Nephron (organoid): Measurements from ENCODE around the gene ABCC4.

ENCODE experiments used
- H3K27ac Mint-ChIP-seq, 3 experiments: 2 replicates each; pipeline ENCODE4 v1.8.0; 2020; ENCODE audit warnings: mixed read lengths in 3 of 3, mild to moderate bottlenecking in 2 of 3, moderate library complexity in 1 of 3
- H3K27me3 Mint-ChIP-seq: 2 replicates; pipeline ENCODE4 v1.8.0; 2021; ENCODE audit warnings: low read depth, mild to moderate bottlenecking, moderate library complexity, mixed read lengths
- H3K36me3 Mint-ChIP-seq: 2 replicates; pipeline ENCODE4 v1.8.0; 2020; ENCODE audit warnings: low read depth, mixed read lengths
- H3K4me1 Mint-ChIP-seq: 2 replicates; pipeline ENCODE4 v1.8.0; 2020; ENCODE audit warnings: mixed read lengths
- H3K4me3 Mint-ChIP-seq, 3 experiments: 2 replicates each; pipeline ENCODE4 v1.8.0; 2020; ENCODE audit warnings: mild to moderate bottlenecking in 3 of 3, mixed read lengths in 3 of 3, moderate library complexity in 2 of 3
- H3K9me3 Mint-ChIP-seq: 2 replicates; pipeline ENCODE4 v1.8.0; 2020; ENCODE audit warnings: mixed read lengths
- CTCF ChIP-seq, 3 experiments: fragments of 200-600 bp; sonication (generic); IDR thresholded peaks; one replicate each; pipeline ENCODE4 v1.5.0; 2021; ENCODE audit warnings: antibody characterized with exemption in 3 of 3; ENCODE audit not compliant: unreplicated experiment in 3 of 3

The ABCC4 gene

GRCh38 chr13:95151942-95152587, 149.2 kb downstream of the ABCC4 start:
- Mint-ChIP-seq H3K4me3 (no peak overlapping the region), H3K27ac (no peak overlapping the region), H3K36me3 (no peaks in the 10 kb centered on the region), H3K4me1 (peaks cover 24% of the 10 kb centered on the region), H3K9me3 (no peaks in the 10 kb centered on the region), H3K27me3 (no peaks in the 10 kb centered on the region)
- no peak for TF ChIP-seq CTCF (IDR thresholded peaks at IDR 0.05; ENCODE audit: unreplicated experiment in 3 of 3)

- TF ChIP-seq CTCF (IDR thresholded peaks at IDR 0.05; ENCODE audit: unreplicated experiment in 3 of 3) = no peak
- no peaks in the 10 kb centered on the region for H3K36me3 Mint-ChIP-seq
- no peaks in the 10 kb centered on the region for H3K27me3 Mint-ChIP-seq
- no peak overlapping the region for H3K27ac Mint-ChIP-seq
- no peak overlapping the region for H3K4me3 Mint-ChIP-seq
- H3K9me3 Mint-ChIP-seq = no peaks in the 10 kb centered on the region
- peaks cover 32% of the 10 kb centered on the region for H3K4me1 Mint-ChIP-seq
Measured at GRCh38 chr13:95150555-95150954, 150.7 kb downstream of the ABCC4 start.

GRCh38 chr13:95146486-95146885, 154.8 kb downstream of the ABCC4 start:
- Mint-ChIP-seq H3K27me3 (no peaks in the 10 kb centered on the region), H3K36me3 (peaks cover 9% of the 10 kb centered on the region), H3K4me3 (no peak overlapping the region), H3K4me1 (peaks cover 32% of the 10 kb centered on the region), H3K27ac (peak overlapping the region in 2 of 3 experiments; percentile 20 to 26), H3K9me3 (peaks cover 9% of the 10 kb centered on the region)
- no peak for TF ChIP-seq CTCF (IDR thresholded peaks at IDR 0.05; ENCODE audit: unreplicated experiment in 3 of 3)

- TF ChIP-seq CTCF (IDR thresholded peaks at IDR 0.05; ENCODE audit: unreplicated experiment in 3 of 3) = no peak
- H3K36me3 Mint-ChIP-seq = peaks cover 9% of the 10 kb centered on the region
- no peak overlapping the region for H3K4me3 Mint-ChIP-seq
- H3K4me1 Mint-ChIP-seq = peaks cover 38% of the 10 kb centered on the region
- no peak overlapping the region for H3K27ac Mint-ChIP-seq
- peaks cover 9% of the 10 kb centered on the region for H3K9me3 Mint-ChIP-seq
- H3K27me3 Mint-ChIP-seq = no peaks in the 10 kb centered on the region
Measured at GRCh38 chr13:95145587-95145986, 155.7 kb downstream of the ABCC4 start.

- Mint-ChIP-seq H3K27me3 (no peaks in the 10 kb centered on the region), H3K9me3 (peaks cover 9% of the 10 kb centered on the region), H3K4me3 (no peak overlapping the region), H3K36me3 (peaks cover 9% of the 10 kb centered on the region), H3K4me1 (peaks cover 6% of the 10 kb centered on the region), H3K27ac (no peak overlapping the region)
- no peak for TF ChIP-seq CTCF (IDR thresholded peaks at IDR 0.05; ENCODE audit: unreplicated experiment in 3 of 3)
Measured at GRCh38 chr13:95140502-95140901, 160.7 kb downstream of the ABCC4 start.

- H3K27me3 Mint-ChIP-seq = no peaks in the 10 kb centered on the region
- H3K9me3 Mint-ChIP-seq = no peaks in the 10 kb centered on the region
Measured at GRCh38 chr13:95138876-95139585, 162.2 kb downstream of the ABCC4 start.

More at GRCh38 chr13:95138876-95139585, 162.2 kb downstream of the ABCC4 start:
- Mint-ChIP-seq H3K4me3 (no peak overlapping the region), H3K4me1 (peaks cover 6% of the 10 kb centered on the region), H3K27ac (no peak overlapping the region), H3K36me3 (no peaks in the 10 kb centered on the region)
- no peak for TF ChIP-seq CTCF (IDR thresholded peaks at IDR 0.05; ENCODE audit: unreplicated experiment in 3 of 3)
